GM10248 (cell line): Measurements from ENCODE around the gene SLC46A2.

ENCODE experiments used
- CTCF ChIA-PET: fragments of 300-600 bp; sonication (Branson Sonifier 250); formaldehyde crosslinking; extraction: SDS; loops from one replicate; lab custom pipeline; 2021; ENCODE audit warnings: antibody characterized with exemption; lab: Yijun Ruan, JAX
- POLR2A ChIA-PET: fragments of 350-650 bp; sonication (Branson Sonifier 250); formaldehyde crosslinking; extraction: SDS; loops from one replicate; lab custom pipeline; 2020; ENCODE audit warnings: antibody characterized with exemption; lab: Yijun Ruan, JAX
- DNase-seq: peaks from one replicate; pipeline ENCODE4 v3.0.0; 2012; ENCODE audit errors: extremely low spot score
- TF ChIP-seq, protein P1 (sequence below): IDR thresholded peaks from 2 replicates; pipeline ENCODE4 v1.5.1; 2012; ENCODE audit warnings: mild to moderate bottlenecking, low read depth; ENCODE audit errors: extremely low read depth, missing control alignments, control extremely low read depth

The SLC46A2 gene

GRCh38 chr9:112836394-112836793 lies 54.3 kb downstream of the SLC46A2 start:
- POLR2A ChIA-PET = no interaction called here
- TF ChIP-seq, protein P1, sequence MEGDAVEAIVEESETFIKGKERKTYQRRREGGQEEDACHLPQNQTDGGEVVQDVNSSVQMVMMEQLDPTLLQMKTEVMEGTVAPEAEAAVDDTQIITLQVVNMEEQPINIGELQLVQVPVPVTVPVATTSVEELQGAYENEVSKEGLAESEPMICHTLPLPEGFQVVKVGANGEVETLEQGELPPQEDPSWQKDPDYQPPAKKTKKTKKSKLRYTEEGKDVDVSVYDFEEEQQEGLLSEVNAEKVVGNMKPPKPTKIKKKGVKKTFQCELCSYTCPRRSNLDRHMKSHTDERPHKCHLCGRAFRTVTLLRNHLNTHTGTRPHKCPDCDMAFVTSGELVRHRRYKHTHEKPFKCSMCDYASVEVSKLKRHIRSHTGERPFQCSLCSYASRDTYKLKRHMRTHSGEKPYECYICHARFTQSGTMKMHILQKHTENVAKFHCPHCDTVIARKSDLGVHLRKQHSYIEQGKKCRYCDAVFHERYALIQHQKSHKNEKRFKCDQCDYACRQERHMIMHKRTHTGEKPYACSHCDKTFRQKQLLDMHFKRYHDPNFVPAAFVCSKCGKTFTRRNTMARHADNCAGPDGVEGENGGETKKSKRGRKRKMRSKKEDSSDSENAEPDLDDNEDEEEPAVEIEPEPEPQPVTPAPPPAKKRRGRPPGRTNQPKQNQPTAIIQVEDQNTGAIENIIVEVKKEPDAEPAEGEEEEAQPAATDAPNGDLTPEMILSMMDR = no peak
- CTCF ChIA-PET = interaction anchor here (0.7 to 2.6 kb wide), 5 partner anchors 9 to 68 kb away, joined by 3 to 9 read pairs (median 7); no protein-coding TSS in a partner anchor
- no peak for DNase-seq

- ChIA-PET CTCF (interaction anchor here (0.7 kb wide), 1 partner anchor 10 kb away, joined by 3 read pairs; no protein-coding TSS in a partner anchor), POLR2A (no interaction called here)
- DNase-seq = no peak
- TF ChIP-seq, protein P1 = no peak
Measured at GRCh38 chr9:112833081-112833480, 57.6 kb downstream of the SLC46A2 start.

GRCh38 chr9:112831969-112832368 lies 58.7 kb downstream of the SLC46A2 start:
- CTCF ChIA-PET = interaction anchor here (0.6 to 2.8 kb wide), 4 partner anchors 12 to 103 kb away, joined by 3 to 9 read pairs (median 6); no protein-coding TSS in a partner anchor
- POLR2A ChIA-PET = no interaction called here
- TF ChIP-seq, protein P1 = no peak
- DNase-seq = no peak

GRCh38 chr9:112831281-112831851 lies 59.3 kb downstream of the SLC46A2 start:
- TF ChIP-seq, protein P1 = no peak
- CTCF ChIA-PET = interaction anchor here (1.1 to 2.8 kb wide), 3 partner anchors 11 to 72 kb away, joined by 4 to 9 read pairs (median 8); no protein-coding TSS in a partner anchor
- POLR2A ChIA-PET = no interaction called here
- DNase-seq = no peak
